GM12864 (cell line): ENCODE results near the gene GPR153.

Source experiments
- DNase-seq: peaks from one replicate; pipeline ENCODE4 v3.0.0-alpha.2; 2011; ENCODE audit warnings: low read depth
- H3K4me3 ChIP-seq: 2 replicates; pipeline ENCODE4 v1.5.1; 2011; ENCODE audit warnings: mild to moderate bottlenecking, low read depth, low read length, control low read depth
- TF ChIP-seq, protein P1 (sequence below): IDR thresholded peaks from 2 replicates; pipeline ENCODE4 v1.5.1; 2011; ENCODE audit warnings: low read depth, mild to moderate bottlenecking, moderate library complexity, low read length, control low read depth, inconsistent platforms; ENCODE audit errors: missing control alignments

GPR153 gene

DNA sequence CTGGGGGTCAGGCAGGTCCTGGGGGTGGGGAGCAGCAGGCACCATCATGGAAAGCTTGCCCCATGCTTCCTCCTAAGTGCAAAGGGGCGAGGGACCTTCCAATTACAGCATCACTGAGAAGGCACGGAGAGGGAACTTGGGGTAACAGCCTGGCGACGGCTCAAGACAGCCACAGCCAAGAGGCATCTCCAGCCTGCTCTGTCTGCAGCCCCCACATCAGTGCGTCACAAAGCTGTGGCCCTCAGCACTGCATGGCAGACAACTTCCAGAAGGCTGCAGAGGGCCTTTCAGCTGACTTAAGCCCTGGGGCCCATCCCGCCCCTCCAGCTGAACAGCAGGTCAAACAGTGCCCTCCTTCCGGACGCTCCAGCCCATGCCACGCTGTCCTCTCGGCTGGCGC, 13.2 kb upstream of the GPR153 start:
- TF ChIP-seq, protein P1, sequence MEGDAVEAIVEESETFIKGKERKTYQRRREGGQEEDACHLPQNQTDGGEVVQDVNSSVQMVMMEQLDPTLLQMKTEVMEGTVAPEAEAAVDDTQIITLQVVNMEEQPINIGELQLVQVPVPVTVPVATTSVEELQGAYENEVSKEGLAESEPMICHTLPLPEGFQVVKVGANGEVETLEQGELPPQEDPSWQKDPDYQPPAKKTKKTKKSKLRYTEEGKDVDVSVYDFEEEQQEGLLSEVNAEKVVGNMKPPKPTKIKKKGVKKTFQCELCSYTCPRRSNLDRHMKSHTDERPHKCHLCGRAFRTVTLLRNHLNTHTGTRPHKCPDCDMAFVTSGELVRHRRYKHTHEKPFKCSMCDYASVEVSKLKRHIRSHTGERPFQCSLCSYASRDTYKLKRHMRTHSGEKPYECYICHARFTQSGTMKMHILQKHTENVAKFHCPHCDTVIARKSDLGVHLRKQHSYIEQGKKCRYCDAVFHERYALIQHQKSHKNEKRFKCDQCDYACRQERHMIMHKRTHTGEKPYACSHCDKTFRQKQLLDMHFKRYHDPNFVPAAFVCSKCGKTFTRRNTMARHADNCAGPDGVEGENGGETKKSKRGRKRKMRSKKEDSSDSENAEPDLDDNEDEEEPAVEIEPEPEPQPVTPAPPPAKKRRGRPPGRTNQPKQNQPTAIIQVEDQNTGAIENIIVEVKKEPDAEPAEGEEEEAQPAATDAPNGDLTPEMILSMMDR: no peak
- no peak for DNase-seq
- H3K4me3 ChIP-seq: no peak overlapping the region

DNA sequence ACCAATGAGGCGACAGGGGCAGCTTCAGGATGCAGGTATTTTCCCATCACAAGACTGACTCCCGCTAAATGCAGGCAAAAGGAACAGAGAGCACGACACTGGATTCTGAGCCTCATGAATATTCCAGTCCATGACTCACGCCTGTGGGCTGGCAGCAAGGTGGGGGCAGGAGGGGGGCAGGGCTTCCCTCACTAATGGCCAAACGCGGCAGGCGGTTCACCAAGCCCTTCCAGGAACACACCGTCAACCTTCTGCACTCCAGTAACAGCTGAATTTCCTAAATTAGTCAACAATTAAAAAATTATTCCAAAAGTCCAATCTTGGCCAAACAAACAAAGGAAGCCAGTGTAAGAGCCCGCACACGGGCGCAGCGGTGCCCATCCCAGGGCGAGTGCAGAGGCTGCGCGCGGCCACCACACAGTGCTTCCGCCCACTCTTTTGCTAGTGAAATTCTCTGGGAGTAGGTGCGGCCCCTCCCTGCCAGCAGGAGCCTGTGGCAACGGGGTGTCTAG, 12.5 kb upstream of the GPR153 start:
- TF ChIP-seq, protein P1: no peak
- DNase-seq: no peak
- no peak overlapping the region for H3K4me3 ChIP-seq

DNA sequence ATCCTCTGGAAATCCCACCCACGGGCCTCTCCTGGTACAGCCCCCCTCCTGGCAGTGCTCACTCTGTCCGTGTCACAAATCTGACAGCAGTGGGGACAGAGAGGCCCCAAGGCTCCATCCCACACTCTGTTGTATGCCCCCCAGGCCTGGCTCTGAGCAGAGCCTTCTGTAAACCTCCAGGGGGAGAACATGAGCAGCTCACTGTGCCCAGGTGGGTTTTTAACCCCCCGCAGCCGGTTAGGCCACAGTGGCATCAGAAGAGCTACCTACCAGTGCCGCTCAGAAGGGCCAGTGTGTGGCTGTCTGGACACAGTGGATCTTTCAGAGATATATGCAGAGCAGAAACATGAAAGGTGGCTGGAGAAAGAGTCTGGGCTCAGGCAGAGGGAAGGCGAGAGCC, 12.0 kb upstream of the GPR153 start:
- TF ChIP-seq, protein P1: no peak
- no peak for DNase-seq
- H3K4me3 ChIP-seq: no peak overlapping the region

DNA sequence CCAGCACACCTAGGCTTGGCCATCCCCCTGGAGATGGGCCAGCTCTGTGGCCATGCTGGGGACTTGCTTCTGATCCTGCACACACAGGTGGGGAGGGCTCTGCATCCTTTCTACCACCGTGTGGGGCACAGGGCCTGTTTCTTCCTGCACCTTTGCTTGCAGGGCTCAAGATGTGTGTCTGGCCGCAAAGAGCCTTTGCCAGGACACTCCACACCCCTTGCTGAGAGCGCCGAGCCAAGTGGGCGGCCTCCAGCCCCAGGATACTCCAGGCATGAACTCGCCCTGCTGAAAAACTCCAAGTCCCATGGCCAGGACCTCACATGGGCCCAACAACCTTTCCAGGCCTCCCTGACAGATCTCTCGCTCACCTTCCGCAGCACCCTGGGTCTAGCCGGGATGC, 11.6 kb upstream of the GPR153 start:
- TF ChIP-seq, protein P1: no peak
- DNase-seq: no peak
- no peak overlapping the region for H3K4me3 ChIP-seq

DNA sequence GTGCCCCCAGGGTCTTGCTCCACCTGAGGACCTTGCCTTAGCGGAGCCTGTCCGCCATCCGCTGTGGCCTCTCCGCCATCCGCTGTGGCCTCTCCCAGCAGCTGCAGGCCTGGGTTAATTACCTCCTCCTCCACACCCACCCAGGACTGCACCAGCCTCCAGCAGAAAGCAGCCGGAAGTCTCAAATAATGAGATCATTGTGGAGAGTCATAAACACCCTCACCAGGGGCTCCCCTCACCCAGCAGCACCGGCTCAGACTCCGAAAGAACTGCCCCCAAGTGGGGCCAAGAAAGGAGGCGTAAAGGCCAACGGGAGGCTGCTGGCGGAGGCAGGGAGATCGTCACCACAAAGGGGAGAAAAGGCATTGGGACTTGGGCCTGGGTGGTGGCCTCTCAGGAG, 10.7 kb upstream of the GPR153 start:
- TF ChIP-seq, protein P1: no peak
- no peak overlapping the region for H3K4me3 ChIP-seq
- DNase-seq: no peak

DNA sequence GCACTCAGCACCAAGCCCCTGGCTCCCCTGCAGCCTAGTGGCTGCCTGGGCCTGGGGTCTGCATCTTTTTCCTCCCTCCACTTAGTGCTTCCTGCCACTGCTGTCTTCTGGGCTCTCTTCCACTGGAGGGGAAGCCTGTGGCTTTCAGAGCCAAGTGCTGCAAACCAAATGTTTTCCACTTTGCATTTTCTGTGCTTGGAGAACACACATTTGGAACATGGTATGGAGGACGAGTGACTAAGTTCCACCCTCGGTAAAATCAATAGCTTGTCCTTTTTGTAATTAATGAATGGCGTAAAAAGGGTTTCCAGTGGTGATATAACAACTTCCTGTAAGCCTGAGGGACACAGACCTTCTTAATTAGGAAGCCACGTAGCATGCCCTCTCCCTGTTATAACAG, 10.1 kb upstream of the GPR153 start:
- DNase-seq: no peak
- H3K4me3 ChIP-seq: no peak overlapping the region
- TF ChIP-seq, protein P1: no peak

DNA sequence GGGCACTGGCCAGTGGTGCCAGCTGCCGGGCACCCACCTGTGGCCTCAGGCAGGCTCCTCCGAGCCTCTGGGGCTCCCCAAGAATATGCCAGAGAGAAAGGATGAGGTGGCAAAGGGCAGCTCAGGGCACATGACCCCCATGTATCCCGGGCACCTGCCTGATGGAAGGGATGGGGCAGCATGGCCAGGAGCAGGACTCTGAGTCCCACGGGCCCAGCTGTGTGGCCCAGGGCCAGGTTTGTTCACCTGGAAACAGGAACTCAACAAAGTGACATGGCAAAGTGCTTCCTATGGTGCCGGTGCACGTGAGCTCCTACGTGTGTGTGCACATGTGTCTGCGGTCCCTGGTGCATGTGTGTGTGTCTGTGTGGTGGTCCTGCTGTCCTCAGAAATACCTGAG, 9.5 kb upstream of the GPR153 start:
- DNase-seq: no peak
- TF ChIP-seq, protein P1: no peak
- no peak overlapping the region for H3K4me3 ChIP-seq
